GM18505 (cell line): Measurements from ENCODE around the gene ZNF787.
A peak's percentile ranks its signal among the peaks of the same experiment; 100 is the strongest.

ENCODE experiments used
- ATAC-seq: cut with Tn5 transposase; IDR thresholded peaks from one replicate; pipeline ENCODE4 v1.9.1; 2021; ENCODE audit not compliant: unreplicated experiment
- POLR2A ChIP-seq: IDR thresholded peaks from 4 replicates; pipeline ENCODE4 v1.6.1; 2011; ENCODE audit warnings: borderline replicate concordance; ENCODE audit not compliant: insufficient read depth, insufficient read length; ENCODE audit errors: extremely low read depth

Gene ZNF787

GRCh38 chr19:56121180-56122167 lies at the start of gene ZNF787:
TSS of gene ZNF787 (minus strand) at chr19:56121295. CDS start at chr19:56103217, 18,078 bp downstream.
- peak; percentile 82 for ATAC-seq
- peak; percentile 76 for TF ChIP-seq POLR2A

- ATAC-seq = no peak
- TF ChIP-seq POLR2A = no peak
Observed at GRCh38 chr19:56170261-56170660, 49.2 kb upstream of the ZNF787 start.

GRCh38 chr19:56167064-56167578 lies 46.0 kb upstream of the ZNF787 start:
- no peak for TF ChIP-seq POLR2A
- no peak for ATAC-seq

- ATAC-seq = no peak
- TF ChIP-seq POLR2A = no peak
Observed at GRCh38 chr19:56163097-56163496, 42.0 kb upstream of the ZNF787 start.

GRCh38 chr19:56162258-56162657 lies 41.2 kb upstream of the ZNF787 start:
- TF ChIP-seq POLR2A = no peak
- ATAC-seq = no peak

- TF ChIP-seq POLR2A = no peak
- no peak for ATAC-seq
Observed at GRCh38 chr19:56161534-56161933, 40.4 kb upstream of the ZNF787 start.

- no peak for ATAC-seq
- no peak for TF ChIP-seq POLR2A
Observed at GRCh38 chr19:56159622-56160271, 38.7 kb upstream of the ZNF787 start.

- ATAC-seq = no peak
- no peak for TF ChIP-seq POLR2A
Observed at GRCh38 chr19:56159009-56159559, 38.0 kb upstream of the ZNF787 start.

GRCh38 chr19:56158170-56158757 lies 37.2 kb upstream of the ZNF787 start:
- no peak for ATAC-seq
- TF ChIP-seq POLR2A = no peak

GRCh38 chr19:56156768-56157167 lies 35.7 kb upstream of the ZNF787 start:
- no peak for TF ChIP-seq POLR2A
- no peak for ATAC-seq

GRCh38 chr19:56155124-56155687 lies 34.1 kb upstream of the ZNF787 start:
- ATAC-seq = no peak
- TF ChIP-seq POLR2A = no peak

GRCh38 chr19:56153507-56153906 lies 32.4 kb upstream of the ZNF787 start:
- no peak for TF ChIP-seq POLR2A
- ATAC-seq = no peak

GRCh38 chr19:56152644-56153043 lies 31.5 kb upstream of the ZNF787 start:
- no peak for ATAC-seq

More at GRCh38 chr19:56152644-56153043, 31.5 kb upstream of the ZNF787 start:
- TF ChIP-seq POLR2A = no peak
